CD4-positive, alpha-beta T cell treated with Interleukin-15 for 1 hour (primary cell): ENCODE measurements around the gene KCTD3.

Experiments
- DNase-seq: peaks from one replicate; pipeline ENCODE4 v3.0.0-alpha.2; 2020

KCTD3 gene

DNA sequence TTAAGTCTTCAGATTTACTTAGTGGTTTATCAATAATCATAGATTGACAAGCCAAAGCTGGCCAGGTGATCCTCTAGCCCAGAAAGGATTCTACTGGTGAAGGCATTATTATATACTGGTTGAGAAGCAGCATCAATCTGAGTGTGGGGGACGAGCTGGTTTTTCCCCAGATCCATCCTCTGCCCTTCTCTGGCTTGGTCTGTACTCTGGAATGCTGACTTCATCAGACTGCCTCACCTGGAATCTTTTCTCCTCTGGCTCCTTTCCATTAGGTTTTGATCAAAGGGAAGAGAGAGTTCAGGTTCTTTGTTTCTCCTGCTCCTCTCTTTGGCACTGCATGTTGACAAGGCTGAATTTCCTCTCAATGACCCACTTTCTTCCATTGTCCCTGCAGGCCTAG lies 93.9 kb downstream of the KCTD3 start:
- no peak for DNase-seq

DNA sequence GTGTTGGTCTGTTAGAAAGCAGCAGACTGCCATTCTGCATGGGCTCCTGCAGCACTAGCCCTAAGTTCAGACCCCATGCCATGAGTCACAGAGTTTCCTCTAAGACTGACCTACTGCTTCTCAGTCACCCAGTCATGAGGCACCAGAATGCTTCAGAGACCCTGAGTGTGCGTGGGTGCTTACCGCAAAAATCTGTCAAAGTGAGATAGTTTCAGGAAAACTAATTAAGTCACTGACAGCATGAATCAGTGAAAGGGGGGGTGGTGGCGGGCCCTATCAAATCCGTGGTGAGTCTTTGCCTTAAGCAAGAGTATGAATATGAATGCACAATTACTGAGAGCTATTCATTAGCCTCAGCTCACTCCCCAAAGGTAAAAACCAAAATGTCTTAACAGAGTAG lies 98.1 kb downstream of the KCTD3 start:
- DNase-seq = no peak

DNA sequence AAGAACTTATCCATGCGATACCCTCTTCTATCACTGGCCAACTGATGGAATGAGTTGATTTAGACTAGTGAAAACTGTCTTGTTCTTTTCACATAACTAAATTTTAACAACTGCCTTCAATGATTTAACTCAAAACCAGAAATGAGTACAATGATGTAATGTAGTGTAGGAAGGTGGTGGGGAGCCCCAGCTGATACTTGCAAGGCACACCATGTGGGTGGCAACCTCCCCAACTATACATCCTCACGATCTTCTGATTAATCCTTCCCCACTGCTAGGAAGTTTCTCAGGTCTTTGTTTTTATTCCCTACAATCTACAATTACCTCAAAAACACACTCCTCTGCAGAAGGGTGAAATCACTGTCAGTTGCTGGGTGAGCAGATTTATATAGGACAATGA lies 100.7 kb downstream of the KCTD3 start:
- no peak for DNase-seq

DNA sequence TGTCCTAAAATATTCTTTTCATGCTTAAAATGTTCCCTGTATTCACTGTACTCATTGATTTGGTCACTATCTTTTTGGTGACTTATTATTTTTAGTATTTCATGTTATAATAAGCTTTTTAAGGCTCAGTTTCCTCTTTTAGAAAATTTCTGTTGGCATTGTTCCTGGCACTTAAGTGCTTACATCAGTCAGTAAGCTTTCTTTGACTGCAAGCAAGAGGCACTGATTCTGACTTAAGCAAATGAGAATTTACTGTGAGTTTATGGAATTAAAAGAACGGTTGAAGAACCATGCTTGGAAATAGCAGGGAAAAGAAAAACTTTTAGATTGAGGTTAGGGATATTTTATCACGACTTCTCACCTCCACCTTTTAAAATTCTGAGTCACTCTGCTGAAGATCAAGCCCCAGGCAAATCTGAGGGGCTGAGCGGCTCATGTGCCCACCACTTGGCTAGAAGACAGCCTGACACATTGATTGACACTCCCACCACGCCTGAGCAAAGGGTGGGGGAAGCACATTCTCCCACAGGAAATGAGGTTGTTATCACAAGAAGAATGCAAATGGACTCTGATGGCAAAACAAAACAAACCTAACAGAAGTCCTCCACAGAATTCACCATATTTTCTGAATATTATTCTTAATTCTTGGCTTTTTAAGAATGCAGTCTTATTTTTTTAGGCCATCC lies 102.8 kb downstream of the KCTD3 start:
- DNase-seq = no peak
